Lung (tissue), 12 donors: ENCODE data around the gene CHST4. TPM values are rescaled to one million over a fixed set of nuclear protein-coding genes. Genes with fewer than 3 reads are reported as not detected.
"Not testable (repeated sequence)": the region's sequence is repeated elsewhere in the genome, so short reads cannot be mapped to it uniquely, and the experiment has no call there.

Experiments
- ATAC-seq: fragments of 200-7000 bp; cut with Tn5 transposase; one replicate; pipeline ENCODE4 v1.9.1; 2020; ENCODE audit warnings: moderate number of reproducible peaks; ENCODE audit not compliant: insufficient read depth, low FRiP score
- DNase-seq, 3 donors: peaks; one replicate each; pipeline ENCODE4 v3.0.0-alpha.2; 2013 to 2017
- H3K27ac ChIP-seq, 2 donors: one replicate each; pipeline ENCODE4 v1.5.1; 2013; ENCODE audit warnings: mild to moderate bottlenecking in 2 of 2, moderate library complexity in 2 of 2, control low read depth in 1 of 2, inconsistent platforms in 1 of 2, low read depth in 1 of 2, low read length in 1 of 2
- H3K27me3 ChIP-seq, 3 donors: one replicate each; pipeline ENCODE4 v1.5.1; 2013; ENCODE audit warnings: low read length in 2 of 3; ENCODE audit not compliant: control insufficient read depth in 3 of 3, insufficient read depth in 3 of 3
- H3K36me3 ChIP-seq, 4 donors: one replicate each; pipeline ENCODE4 v1.5.1; 2013; ENCODE audit warnings: low read length in 4 of 4, mild to moderate bottlenecking in 1 of 4, moderate library complexity in 1 of 4; ENCODE audit not compliant: control insufficient read depth in 4 of 4, insufficient read depth in 4 of 4
- H3K4me1 ChIP-seq, 5 donors: one replicate each; pipeline ENCODE4 v1.5.1; 2013; ENCODE audit warnings: low read length in 5 of 5, mild to moderate bottlenecking in 2 of 5, moderate library complexity in 1 of 5; ENCODE audit not compliant: control insufficient read depth in 5 of 5, insufficient read depth in 5 of 5
- H3K4me3 ChIP-seq: one replicate; pipeline ENCODE4 v1.5.1; 2013; ENCODE audit warnings: mild to moderate bottlenecking, control low read depth, moderate library complexity
- H3K9ac ChIP-seq, 2 donors: one replicate each; pipeline ENCODE4 v1.5.1; 2013; ENCODE audit warnings: low read length in 2 of 2, control low read depth in 1 of 2; ENCODE audit not compliant: insufficient read depth in 1 of 2
- H3K9me3 ChIP-seq, 4 donors: one replicate each; pipeline ENCODE4 v1.5.1; 2013; ENCODE audit warnings: low read length in 3 of 4, mild to moderate bottlenecking in 1 of 4, moderate library complexity in 1 of 4; ENCODE audit not compliant: control insufficient read depth in 4 of 4, insufficient read depth in 3 of 4
- whole genome bisulfite sequencing, 2 donors: extraction: QIAGEN DNeasy Blood & Tissue Kit; methylation state at CpG; one replicate each; pipeline ENCODE4 v1.1.7; 2013; 5-methylcytosine and 5-hydroxymethylcytosine counted together
- polyA plus RNA-seq, 2 donors: library from polyadenylated mRNA; stranded (reverse); fragments of 200-250 nt; gene quantifications; one replicate each; pipeline ENCODE4 v1.2.1, GENCODE V29; 2013
- total RNA-seq, 2 donors: library from RNA; depleted of rRNA in 1 of 2; stranded (reverse); fragments of >200 nt in 1 of 2; gene quantifications; one replicate each; pipeline ENCODE4 v1.2.1, GENCODE V29; 2014 to 2021
- TF ChIP-seq, protein P1 (sequence below): IDR thresholded peaks from 2 replicates; pipeline ENCODE4 v1.5.1; 2012; ENCODE audit warnings: mild to moderate bottlenecking; ENCODE audit errors: control extremely low read depth, extremely low read depth
- donor health status: control.
- donor health status: control.
- donor health status: Bipolar disorder and iron deficiency.
- donor health status: healthy.
- donor health status: DM: yes; HTN: yes; CAD: no.

Gene CHST4
- total and polyA plus RNA-seq, 4 donors = 0.28 to 0.95 (median 0.67) TPM

- no peak for ATAC-seq
- Histone ChIP-seq H3K36me3 (no peaks in the 10 kb centered on the region), H3K4me3 (no peak overlapping the region), H3K27me3 (peaks cover 0 to 3% (median 0%) of the 10 kb centered on the region in 3 donors), H3K9me3 (no peaks in the 10 kb centered on the region), H3K4me1 (no peaks in the 10 kb centered on the region), H3K9ac (no peak overlapping the region), H3K27ac (no peak overlapping the region)
- WGBS, 2 donors = 88 to 91% methylated on average over 5 of the region's 5 CpGs
- DNase-seq = no peak
- TF ChIP-seq, protein P1, sequence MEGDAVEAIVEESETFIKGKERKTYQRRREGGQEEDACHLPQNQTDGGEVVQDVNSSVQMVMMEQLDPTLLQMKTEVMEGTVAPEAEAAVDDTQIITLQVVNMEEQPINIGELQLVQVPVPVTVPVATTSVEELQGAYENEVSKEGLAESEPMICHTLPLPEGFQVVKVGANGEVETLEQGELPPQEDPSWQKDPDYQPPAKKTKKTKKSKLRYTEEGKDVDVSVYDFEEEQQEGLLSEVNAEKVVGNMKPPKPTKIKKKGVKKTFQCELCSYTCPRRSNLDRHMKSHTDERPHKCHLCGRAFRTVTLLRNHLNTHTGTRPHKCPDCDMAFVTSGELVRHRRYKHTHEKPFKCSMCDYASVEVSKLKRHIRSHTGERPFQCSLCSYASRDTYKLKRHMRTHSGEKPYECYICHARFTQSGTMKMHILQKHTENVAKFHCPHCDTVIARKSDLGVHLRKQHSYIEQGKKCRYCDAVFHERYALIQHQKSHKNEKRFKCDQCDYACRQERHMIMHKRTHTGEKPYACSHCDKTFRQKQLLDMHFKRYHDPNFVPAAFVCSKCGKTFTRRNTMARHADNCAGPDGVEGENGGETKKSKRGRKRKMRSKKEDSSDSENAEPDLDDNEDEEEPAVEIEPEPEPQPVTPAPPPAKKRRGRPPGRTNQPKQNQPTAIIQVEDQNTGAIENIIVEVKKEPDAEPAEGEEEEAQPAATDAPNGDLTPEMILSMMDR = no peak
Measured at GRCh38 chr16:71573387-71574094, 47.3 kb downstream of the CHST4 start.

DNA sequence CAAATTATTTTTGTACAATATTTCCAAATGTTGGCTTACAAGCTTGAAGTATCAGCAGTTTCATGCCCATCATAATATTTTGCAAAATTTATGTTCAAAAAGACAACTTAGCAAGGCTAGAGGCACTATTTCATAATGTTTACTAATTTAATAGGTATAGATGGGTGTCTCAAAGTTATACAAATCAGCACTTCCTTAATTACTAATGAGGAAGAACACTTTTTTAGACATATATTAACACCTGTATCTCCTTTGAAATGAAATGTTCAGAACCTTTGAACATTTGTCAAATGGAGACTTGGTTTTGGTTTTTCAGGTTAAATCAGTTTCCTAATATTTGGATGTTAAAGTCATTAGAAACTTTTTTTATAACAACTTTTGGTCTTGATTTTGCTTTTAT is 48.5 kb downstream of the CHST4 start:
- ATAC-seq (no peak), DNase-seq (no peak)
- TF ChIP-seq, protein P1 = no peak
- no peak overlapping the region for H3K27ac ChIP-seq
- H3K4me3 ChIP-seq = no peak overlapping the region
- no peaks in the 10 kb centered on the region for H3K9me3 ChIP-seq
- no peaks in the 10 kb centered on the region for H3K4me1 ChIP-seq
- H3K9ac ChIP-seq = no peak overlapping the region
- H3K36me3 ChIP-seq = no peaks in the 10 kb centered on the region
- H3K27me3 ChIP-seq = peaks cover 0 to 3% (median 0%) of the 10 kb centered on the region in 3 donors

GRCh38 chr16:71576971-71577370 is 50.7 kb downstream of the CHST4 start, which contains the start of gene TAT:
TSS of gene TAT (minus strand) at chr16:71577092. CDS start at chr16:71576415, 677 bp downstream.
- WGBS, 2 donors = 35% methylated on average over 3 of the region's 3 CpGs
- H3K4me3 ChIP-seq = no peak within 1 kb of the TSS
- H3K9ac ChIP-seq = no peak within 1 kb of the TSS
- H3K27ac ChIP-seq = no peak within 1 kb of the TSS
- H3K36me3 ChIP-seq = no peaks in the 10 kb centered on the region
- peaks cover 0 to 3% (median 0%) of the 10 kb centered on the region in 3 donors for H3K27me3 ChIP-seq
- no peaks in the 10 kb centered on the region for H3K4me1 ChIP-seq
- ATAC-seq = no peak
- TF ChIP-seq, protein P1 = no peak
- no peak for DNase-seq
- H3K9me3 ChIP-seq = no peaks in the 10 kb centered on the region

DNA sequence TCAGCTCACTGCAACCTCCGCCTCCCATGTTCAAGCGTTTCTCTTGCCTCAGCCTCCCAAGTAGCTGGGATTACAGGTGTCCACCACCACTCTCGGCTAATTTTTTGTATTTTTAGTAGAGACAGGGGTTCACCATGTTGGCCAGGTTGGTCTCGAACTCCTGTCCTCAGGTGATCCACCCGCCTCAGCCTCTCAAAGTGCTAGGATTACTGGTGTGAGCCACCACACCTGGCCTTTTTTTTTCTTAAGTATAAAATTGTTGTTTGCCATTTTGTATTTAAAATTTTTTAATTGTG is 56.3 kb downstream of the CHST4 start:
- not testable (repeated sequence) for ATAC-seq, H3K9ac ChIP-seq, H3K27ac ChIP-seq, H3K9me3 ChIP-seq, H3K4me1 ChIP-seq, DNase-seq, H3K27me3 ChIP-seq, H3K4me3 ChIP-seq, H3K36me3 ChIP-seq
- 92 to 93% methylated on average over 5 of the region's 5 CpGs for WGBS, 2 donors
